Activated naive CD8-positive, alpha-beta T cell treated with anti-CD3 and anti-CD28 coated beads, Interleukin-2, amount 50 U/mL, for 16 hours (primary cell): ENCODE data around the gene LMF2.

Source experiments
- DNase-seq: peaks from one replicate; pipeline ENCODE4 v3.0.0-alpha.2; 2020; ENCODE audit warnings: low read depth, low spot score

LMF2 gene

DNA sequence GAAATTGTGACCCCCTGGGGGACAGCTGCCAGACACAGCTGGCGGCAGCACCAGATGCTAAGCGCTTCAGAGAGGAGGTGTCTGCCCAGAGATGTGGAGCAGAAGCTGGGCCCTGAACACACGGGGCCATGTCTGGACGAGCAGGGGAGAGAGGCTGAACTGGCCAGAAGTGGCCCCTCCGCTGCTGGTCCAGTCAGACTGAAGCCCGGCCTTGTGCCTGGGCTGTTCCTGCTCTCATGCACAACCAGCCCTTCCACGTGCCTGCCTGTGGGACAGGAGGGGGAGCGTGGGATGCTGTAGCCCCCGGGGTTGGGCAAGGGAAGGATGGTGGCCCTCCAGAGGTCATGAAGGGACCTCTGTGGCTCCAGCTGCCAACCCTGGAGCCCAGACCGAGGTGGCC, 24.4 kb downstream of the LMF2 start:
- DNase-seq = no peak

DNA sequence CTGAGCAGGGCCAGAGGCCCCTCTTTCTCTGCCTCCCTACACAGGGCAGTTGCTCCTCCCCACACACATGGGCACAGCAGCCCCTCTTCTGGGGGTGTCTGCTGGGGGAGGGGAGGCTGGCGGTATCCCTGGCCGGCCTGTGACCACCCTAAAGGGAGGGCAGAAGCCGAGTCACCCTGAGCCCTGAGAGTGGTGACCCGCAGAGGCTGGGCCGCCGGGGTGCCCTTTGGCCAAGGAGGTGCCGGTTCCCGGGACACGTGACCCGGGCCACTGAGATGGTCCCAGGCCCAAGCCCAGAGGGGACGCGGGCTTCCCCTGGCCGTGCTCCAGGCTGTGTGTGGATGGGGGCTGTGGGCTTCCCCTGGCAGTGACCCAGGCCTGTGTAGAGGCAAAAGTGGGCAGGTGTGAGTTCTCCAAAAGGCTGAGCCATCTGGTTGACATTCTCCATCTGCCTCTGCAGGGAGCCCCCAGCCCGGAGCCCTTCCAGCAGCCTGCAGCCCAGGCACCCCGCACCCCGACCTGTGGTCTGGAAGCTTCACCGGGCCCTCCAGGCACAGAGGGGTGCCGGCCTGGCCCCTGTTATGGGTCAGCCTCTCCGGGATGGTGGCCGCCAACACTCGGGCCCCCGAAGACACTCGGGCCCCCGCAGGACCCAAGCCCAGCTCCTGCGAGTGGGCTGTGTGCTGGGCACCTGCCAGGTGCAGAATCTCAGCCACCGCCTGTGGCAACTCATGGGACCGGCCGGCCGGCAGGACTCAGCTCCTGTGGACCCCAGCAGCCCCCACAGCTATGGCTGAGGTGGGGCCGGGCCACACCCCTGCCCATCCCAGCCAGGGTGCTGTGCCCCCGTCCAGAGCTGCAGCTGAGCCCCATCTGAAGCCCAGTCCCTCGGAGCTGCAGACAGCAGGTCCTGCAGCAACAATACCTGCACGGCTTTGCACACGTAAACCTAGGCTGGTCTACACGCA, 25.1 kb downstream of the LMF2 start:
- no peak for DNase-seq

GRCh38 chr22:50481440-50482106, 25.9 kb downstream of the LMF2 start, which contains the start of gene ADM2:
Gene ADM2 (plus strand): TSS chr22:50481543. CDS start chr22:50481848, 305 bp downstream.
- DNase-seq = no peak

- no peak for DNase-seq
Measured at GRCh38 chr22:50481045-50481439, 26.5 kb downstream of the LMF2 start.

DNA sequence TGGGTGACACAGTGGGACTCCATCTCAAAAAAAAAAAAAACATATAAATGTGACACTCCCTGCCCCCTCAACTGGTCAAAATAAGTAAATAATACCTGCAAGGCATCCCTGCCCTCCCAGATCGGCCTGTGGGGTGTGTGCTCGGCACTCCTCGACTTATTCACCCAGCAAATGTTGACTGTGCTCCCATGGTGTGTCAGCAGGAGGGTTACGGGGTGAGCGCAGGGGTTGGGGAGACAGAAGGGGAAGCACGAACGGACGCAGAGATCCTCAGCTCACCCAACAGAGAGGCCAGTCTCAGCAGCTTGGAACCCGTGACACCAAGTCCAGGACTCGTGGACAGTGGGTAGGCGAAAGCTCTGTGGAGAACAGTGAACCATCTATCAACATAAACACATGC, 27.8 kb downstream of the LMF2 start:
- no peak for DNase-seq

DNA sequence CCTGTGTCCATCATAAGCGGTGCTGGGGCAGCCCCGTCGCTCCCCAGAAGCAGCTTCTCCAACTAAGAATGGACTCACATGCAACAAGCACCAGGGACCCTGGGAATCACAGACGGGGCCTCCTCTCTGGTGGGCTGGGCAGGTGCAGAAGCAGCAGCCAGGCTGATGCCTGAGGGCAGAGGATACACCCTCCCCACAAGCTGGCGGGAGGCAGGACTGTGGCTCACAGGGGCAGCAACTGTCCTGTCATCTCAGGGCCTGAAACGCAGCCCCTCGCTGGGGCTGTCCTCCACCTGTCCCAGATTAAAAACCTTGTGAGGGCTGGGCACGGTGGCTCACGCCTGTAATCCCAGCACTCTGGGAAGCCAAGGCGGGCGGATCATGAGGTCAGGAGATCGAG, 29.6 kb downstream of the LMF2 start:
- no peak for DNase-seq

DNA sequence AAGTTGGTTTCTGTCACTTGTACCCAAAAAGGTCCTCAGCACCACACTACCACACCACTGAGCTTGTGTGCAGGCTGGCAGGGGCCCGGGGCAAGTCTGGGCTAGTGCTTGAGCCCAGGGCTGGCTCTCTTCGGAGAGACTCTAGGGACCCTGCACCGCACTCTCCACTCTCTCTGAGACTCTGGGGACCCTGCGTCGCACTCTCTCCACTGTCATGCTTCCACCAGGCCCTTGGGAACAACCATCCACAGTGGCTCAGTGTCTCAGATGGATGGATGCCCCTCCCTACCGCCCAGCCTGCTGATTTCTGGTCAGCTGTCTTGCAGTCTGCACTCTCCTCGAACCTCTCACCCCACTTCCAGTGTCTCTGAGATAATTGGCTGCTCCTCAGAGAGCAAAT, 30.6 kb downstream of the LMF2 start:
- DNase-seq = no peak

DNA sequence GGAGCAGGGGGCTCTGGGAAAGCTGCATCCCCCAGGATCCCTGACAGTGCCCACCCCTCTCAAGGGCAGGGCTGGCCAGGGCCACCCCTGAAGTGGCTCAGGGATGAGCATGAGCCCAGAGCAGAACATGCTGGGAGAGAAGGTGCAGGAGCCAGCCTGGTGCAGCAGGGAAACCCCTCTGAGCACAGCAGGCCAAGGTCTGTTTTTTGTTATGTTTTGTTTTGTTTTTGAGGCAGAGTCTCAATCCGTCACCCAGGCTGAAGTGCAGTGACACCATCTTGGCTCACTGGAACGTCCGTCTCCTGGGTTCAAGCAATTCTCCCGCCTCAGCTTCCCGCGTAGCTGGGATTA, 31.9 kb downstream of the LMF2 start:
- DNase-seq = no peak

DNA sequence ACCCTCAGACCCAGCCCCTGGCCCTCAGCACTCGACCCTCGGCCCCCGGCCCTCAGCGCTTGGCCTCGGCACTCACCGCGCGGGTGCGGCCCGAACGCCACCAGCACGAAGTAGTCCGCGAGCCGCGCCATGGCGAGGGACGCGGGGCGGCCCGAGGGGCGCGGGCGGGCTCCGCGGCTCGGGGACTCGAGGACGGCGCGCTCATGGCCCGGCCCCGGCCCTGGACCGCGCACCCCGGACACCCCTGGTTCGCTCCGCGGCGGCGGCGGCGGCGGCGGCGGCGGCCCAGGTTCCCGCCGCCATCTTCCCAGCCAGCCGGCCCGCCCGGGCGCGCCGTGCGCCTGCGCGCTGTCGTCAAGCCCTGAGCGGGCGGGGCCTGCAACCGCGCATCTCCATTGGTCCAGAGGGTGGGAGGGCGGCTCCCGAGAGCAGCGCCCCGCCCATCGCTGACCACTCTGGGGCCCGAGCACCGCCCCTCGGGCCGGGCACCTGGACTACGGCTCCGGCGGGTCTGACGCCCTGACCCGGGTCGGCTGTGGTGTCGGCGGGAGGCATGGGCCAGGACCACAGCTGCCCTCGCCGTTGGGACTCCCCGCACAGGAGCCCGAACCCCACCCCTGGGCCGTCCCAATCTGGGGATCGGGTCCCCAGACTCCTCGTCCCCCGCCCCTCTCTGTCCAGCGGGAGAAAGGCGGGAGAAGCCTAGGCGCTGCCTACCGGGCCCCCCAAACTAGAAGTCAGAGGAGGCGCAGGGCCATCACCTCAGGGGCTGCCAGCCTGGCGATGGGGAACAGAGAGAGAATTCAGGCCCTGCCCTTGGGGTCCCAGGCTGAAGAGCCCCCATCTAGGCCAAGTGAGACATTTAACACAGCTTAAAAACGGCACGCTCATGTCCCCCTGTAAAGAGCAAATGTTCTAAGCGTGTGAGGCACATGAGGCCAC, 32.5 kb downstream of the LMF2 start, which contains the start of gene SBF1:
SBF1 (minus strand) TSS at position 326 of the 942 bp plus-strand sequence; CDS start at position 131, 195 bp downstream.
- DNase-seq = peak; percentile 64

DNA sequence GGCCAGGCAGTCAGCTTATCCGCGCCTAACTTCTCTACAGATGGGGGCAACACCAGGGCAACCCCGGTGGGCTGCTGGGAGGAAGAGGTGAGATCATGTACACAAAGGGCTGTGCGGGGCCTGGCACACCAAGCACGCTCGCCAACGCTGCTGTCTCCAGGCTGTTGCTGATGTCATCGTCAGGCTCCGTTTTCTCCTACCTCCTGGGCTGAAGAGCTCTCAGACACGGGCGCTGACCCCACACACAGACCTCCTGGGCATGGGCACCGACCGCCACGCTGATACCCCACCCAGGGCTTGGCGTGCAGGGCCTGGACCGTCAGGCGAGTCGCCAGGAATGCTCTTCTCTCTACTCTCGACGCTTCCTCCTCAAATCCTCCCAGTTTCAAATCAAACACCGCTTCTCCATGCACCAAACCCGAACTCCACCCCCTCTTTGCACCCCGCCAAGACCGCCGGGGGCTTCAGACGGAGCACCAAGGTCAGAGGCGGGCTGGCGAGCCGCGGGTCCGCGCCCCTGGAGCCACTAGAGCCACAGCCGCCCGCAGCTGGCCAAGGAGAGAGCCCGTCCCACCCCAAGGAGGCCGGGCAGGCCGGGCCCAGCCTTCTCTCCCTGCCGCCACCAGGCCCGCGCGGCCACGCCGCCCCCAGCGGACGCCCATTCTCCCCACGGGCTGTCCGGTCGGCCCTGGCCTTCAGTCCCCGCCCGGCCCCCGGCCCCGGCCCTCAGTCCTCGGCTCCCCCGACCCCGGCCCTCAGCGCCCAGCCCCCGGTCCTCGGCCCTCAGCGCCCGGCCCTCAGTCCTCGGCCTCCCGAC, 33.4 kb downstream of the LMF2 start:
- no peak for DNase-seq

GRCh38 chr22:50473088-50473487, 34.4 kb downstream of the LMF2 start:
- DNase-seq = no peak

- DNase-seq = no peak
Measured at GRCh38 chr22:50471962-50472361, 35.5 kb downstream of the LMF2 start.

GRCh38 chr22:50471197-50471847, 36.2 kb downstream of the LMF2 start:
- DNase-seq = no peak

GRCh38 chr22:50470491-50470890, 37.0 kb downstream of the LMF2 start:
- DNase-seq = no peak

- peak; percentile 91 for DNase-seq
Measured at GRCh38 chr22:50469377-50470305, 37.9 kb downstream of the LMF2 start.

- DNase-seq = no peak
Measured at GRCh38 chr22:50468626-50469025, 38.9 kb downstream of the LMF2 start.

- DNase-seq = no peak
Measured at GRCh38 chr22:50467773-50468440, 39.6 kb downstream of the LMF2 start.

GRCh38 chr22:50467341-50467740, 40.2 kb downstream of the LMF2 start:
- no peak for DNase-seq
